NT2/D1 (cell line): Measurements from ENCODE around the gene TLR2.

Experiments used
- DNase-seq: peaks from one replicate; pipeline ENCODE4 v3.0.0-alpha.2; 2011; ENCODE audit warnings: low read depth, low spot score
- H3K27me3 ChIP-seq: 2 replicates; pipeline ENCODE4 v1.6.0; 2011; ENCODE audit warnings: mild to moderate bottlenecking; ENCODE audit not compliant: insufficient read length, insufficient read depth
- H3K36me3 ChIP-seq: 2 replicates; pipeline ENCODE4 v1.6.1; 2011; ENCODE audit warnings: mild to moderate bottlenecking, low read length, mixed read lengths; ENCODE audit not compliant: insufficient read depth, insufficient read length
- H3K4me1 ChIP-seq: 2 replicates; pipeline ENCODE4 v1.5.1; 2011; ENCODE audit not compliant: insufficient read depth, insufficient read length
- H3K4me3 ChIP-seq: 2 replicates; pipeline ENCODE4 v1.5.1; 2011; ENCODE audit warnings: low read depth; ENCODE audit not compliant: insufficient read length
- H3K9ac ChIP-seq: 2 replicates; pipeline ENCODE4 v1.6.0; 2011; ENCODE audit warnings: low read depth; ENCODE audit not compliant: insufficient read length
- H3K9me3 ChIP-seq: 2 replicates; pipeline ENCODE4 v1.5.1; 2011; ENCODE audit warnings: mild to moderate bottlenecking, low read length; ENCODE audit not compliant: insufficient read depth
- SUZ12 ChIP-seq: IDR thresholded peaks from 2 replicates; pipeline ENCODE4 v1.6.1; 2011; ENCODE audit not compliant: insufficient read length, insufficient read depth; ENCODE audit errors: extremely low read depth
- YY1 ChIP-seq: IDR thresholded peaks from 2 replicates; pipeline ENCODE4 v1.6.1; 2011; ENCODE audit not compliant: insufficient read length, insufficient read depth
- ZNF274 ChIP-seq: IDR thresholded peaks from 2 replicates; pipeline ENCODE4 v1.6.1; 2011; ENCODE audit warnings: mild to moderate bottlenecking, low read depth, low read length

The TLR2 gene

DNA sequence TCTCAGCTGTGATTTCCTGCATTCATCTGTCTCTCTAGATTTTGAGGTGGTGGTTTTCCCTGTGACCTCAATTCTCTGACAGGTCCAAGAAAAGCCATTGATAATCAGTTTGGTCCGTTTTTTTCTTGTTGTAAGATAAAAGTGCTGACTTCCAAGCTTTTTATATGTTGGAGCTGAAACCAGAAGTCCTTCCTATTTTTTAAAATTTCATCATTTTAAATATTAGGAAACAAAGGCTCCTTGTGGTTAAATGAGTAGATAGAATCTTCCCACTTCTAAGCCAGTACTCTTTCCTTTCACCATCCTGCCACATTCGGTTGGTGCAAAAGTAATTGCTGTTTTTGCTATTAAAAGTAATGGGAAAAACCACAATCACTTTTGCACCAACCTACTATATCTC, 57.5 kb downstream of the TLR2 start:
- Histone ChIP-seq H3K4me1 (no peaks in the 10 kb centered on the region), H3K9ac (no peak overlapping the region), H3K9me3 (peaks cover 12% of the 10 kb centered on the region; the same call in 1 of the 2 replicates), H3K36me3 (peaks cover 14% of the 10 kb centered on the region), H3K4me3 (no peak overlapping the region), H3K27me3 (no peaks in the 10 kb centered on the region)
- DNase-seq: no peak
- no peak for TF ChIP-seq YY1
- TF ChIP-seq ZNF274: no peak
- no peak for TF ChIP-seq SUZ12

DNA sequence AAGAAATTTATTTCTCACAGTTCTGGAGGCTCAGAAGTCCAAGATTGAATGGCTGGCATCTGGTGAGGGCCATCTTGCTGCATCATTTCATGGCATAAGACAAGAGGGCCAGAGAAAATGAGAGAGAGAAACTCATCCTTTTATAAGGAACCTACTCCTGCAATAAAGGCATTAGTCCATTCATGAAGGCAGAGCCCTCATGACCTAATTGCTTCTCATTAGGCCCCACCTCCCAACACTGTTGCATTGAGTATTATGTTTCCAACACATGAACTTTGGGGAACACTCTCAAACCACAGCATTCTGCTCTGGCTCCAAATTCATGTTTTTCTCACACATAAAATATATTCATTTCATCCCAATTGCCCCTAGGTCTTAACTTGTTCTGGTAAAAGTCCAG, 61.6 kb downstream of the TLR2 start:
- DNase-seq: no peak
- no peak for TF ChIP-seq SUZ12
- TF ChIP-seq YY1: no peak
- TF ChIP-seq ZNF274: no peak
- no peaks in the 10 kb centered on the region for H3K4me1 ChIP-seq
- peaks cover 8% of the 10 kb centered on the region; the same call in 1 of the 2 replicates for H3K9me3 ChIP-seq
- H3K9ac ChIP-seq: no peak overlapping the region
- no peaks in the 10 kb centered on the region for H3K27me3 ChIP-seq
- peaks cover 18% of the 10 kb centered on the region for H3K36me3 ChIP-seq
- no peak overlapping the region for H3K4me3 ChIP-seq

DNA sequence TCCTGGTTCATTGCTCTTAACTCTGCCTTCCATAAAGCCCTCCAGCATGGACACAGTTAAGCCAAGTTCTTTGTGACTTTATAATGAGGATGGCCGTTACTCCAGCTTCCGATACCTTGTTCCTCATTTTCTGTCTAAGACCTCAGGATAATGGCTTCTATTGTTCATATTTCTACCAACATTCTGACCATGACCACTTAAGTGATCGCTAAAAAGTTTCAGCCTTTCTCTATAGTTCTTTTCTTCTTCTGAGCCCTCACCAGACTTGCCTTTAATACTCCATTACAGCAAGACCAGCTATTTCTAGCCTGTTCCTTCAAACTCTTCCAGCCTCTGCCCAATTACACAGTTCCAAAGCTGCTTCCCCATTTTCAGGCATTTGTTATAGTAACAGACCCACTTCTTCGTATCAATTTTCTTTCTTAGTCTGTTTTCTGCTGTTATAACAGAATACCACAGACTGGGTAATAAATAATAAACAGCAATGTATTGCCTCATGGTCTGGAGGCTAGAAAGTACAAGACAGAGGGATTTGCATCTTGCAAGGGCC, 63.4 kb downstream of the TLR2 start:
- H3K4me1 ChIP-seq: no peaks in the 10 kb centered on the region
- H3K9ac ChIP-seq: no peak overlapping the region
- H3K27me3 ChIP-seq: no peaks in the 10 kb centered on the region
- H3K4me3 ChIP-seq: no peak overlapping the region
- TF ChIP-seq YY1: no peak
- DNase-seq: no peak
- H3K36me3 ChIP-seq: peaks cover 21% of the 10 kb centered on the region
- no peaks in the 10 kb centered on the region for H3K9me3 ChIP-seq

DNA sequence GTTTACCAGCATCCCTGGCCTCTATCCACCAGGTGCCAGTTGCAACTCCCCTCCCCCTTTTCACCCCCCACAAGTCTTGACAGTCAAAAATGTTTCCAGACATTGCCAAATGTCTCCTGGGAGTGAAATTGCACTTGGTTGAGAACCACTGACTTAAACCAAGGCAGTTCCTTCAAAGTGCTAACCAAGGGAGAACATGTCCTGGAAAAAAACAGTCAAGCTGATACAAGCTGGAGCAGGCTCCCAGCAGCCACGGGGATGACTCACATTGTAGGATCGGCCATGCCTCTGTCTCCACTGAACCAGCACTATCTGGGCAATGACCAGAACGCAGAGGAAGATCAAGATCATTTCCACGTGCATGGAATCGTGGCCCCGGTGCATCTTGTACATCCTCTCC, 64.3 kb downstream of the TLR2 start:
- Histone ChIP-seq H3K9ac (no peak overlapping the region), H3K9me3 (no peaks in the 10 kb centered on the region), H3K4me1 (no peaks in the 10 kb centered on the region), H3K36me3 (peaks cover 21% of the 10 kb centered on the region), H3K4me3 (no peak overlapping the region), H3K27me3 (no peaks in the 10 kb centered on the region)
- DNase-seq: no peak
- TF ChIP-seq SUZ12 (no peak), YY1 (no peak), ZNF274 (no peak)

DNA sequence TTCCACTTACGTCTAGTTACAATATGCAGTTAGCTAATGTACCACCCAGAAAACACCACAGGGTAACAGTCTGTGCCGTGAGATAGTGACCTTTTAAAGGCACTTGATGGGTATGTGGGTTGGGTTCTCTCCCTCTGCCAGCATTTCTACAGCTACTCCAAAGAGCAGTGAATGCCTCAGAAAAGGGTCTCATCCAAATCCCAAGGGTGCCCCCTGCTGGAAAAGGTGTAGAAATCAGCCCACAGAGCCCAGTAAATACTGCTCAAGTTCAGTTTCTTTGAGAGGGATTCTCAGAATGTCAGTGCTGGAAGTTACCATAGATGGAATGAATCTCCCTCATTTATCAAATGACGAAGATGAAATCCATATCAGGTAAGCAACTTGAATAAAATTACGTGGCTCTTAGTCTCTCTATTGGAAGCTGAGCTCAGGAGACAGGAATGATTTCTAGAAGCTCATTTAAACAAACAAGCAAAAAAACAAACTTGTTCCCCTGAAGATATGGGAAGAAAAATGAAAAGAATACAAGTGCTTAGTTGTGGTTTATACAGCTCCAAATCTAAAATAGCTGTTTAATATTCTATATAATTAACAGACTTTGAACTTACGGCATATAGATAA, 66.2 kb downstream of the TLR2 start:
- Histone ChIP-seq H3K9ac (no peak overlapping the region), H3K9me3 (no peaks in the 10 kb centered on the region)
- DNase-seq: peak; percentile 57

DNA sequence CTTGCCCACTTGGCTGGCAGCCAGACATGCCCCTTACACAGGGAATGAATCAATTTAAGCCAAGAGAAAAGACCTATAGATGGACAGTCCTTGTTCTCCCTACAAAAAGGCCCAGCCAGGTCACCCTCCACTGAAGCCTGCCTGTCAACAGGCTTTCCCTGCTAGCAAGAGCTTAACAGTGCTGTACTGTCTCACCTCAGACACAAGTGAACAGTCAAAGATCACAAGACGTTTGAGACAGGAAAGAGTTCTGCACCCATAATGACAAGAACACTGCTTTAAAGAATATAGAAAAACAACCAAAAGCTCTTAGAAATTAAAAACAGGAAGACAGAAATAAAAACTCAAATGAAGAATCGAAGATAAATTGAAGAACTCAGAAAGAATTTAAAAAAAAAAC, 71.1 kb downstream of the TLR2 start:
- DNase-seq: no peak
- no peaks in the 10 kb centered on the region for H3K9me3 ChIP-seq
- H3K4me3 ChIP-seq: no peak overlapping the region
- H3K27me3 ChIP-seq: no peaks in the 10 kb centered on the region
- H3K36me3 ChIP-seq: peaks cover 6% of the 10 kb centered on the region
- no peak overlapping the region for H3K9ac ChIP-seq
- H3K4me1 ChIP-seq: peaks cover 3% of the 10 kb centered on the region
- TF ChIP-seq ZNF274 (no peak), YY1 (no peak), SUZ12 (no peak)

More for the DNA sequence above, 66.2 kb downstream of the TLR2 start:
- no peaks in the 10 kb centered on the region for H3K27me3 ChIP-seq
- no peak for TF ChIP-seq YY1
- no peak for TF ChIP-seq SUZ12
- TF ChIP-seq ZNF274: no peak
- H3K36me3 ChIP-seq: peaks cover 16% of the 10 kb centered on the region
- H3K4me3 ChIP-seq: no peak overlapping the region
- H3K4me1 ChIP-seq: no peaks in the 10 kb centered on the region
